ENCODE measurements around the gene XPO5. TPM values are rescaled to one million over a fixed set of nuclear protein-coding genes. Genes with fewer than 3 reads are reported as not detected.
"Not testable (repeated sequence)": the region's sequence is repeated elsewhere in the genome, so short reads cannot be mapped to it uniquely, and the experiment has no call there.

The XPO5 gene
- total RNA-seq, 2 donors from 2014 or later, result 16.8 to 20.5 TPM

DNA sequence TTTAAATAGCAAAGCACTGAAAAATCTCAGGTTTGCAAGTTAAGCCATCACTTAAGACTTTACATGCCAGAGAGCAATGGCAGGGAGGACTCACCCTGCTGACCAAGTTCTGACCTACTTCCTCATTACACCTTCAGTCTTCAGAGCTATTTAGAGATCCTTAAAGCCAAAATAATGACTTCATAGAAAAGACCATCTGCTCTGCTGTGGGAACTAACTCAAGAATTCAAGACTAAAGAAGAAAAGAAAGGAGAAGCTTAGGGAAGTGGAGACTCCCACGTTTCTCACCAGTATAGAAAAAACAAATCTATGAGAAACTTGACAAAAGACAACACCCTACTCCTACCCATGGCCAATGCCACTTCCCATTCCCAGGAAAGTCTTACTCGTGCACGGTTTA is 28.6 kb downstream of the XPO5 start:
- Histone ChIP-seq H3K4me1 (no peaks in the 10 kb centered on the region), H3K27me3 (no peaks in the 10 kb centered on the region), H3K27ac (no peak overlapping the region), H3K9me3 (no peaks in the 10 kb centered on the region), H3K4me3 (no peak overlapping the region), H3K36me3 (replicated peaks in 1 of 2; ENCODE audit: insufficient read depth in 1 of 2, low read depth in 2 of 2) (peaks cover 0 to 62% of the 10 kb centered on the region in 2 donors)
- DNase-seq, result no peak
- ATAC-seq, result no peak
- WGBS, 2 donors, result 84 to 85% methylated on average over 3 of the region's 3 CpGs
- intact Hi-C loops (cut with DNase I), result no loop called here
- no peak for TF ChIP-seq POLR2A (IDR thresholded peaks at IDR 0.05)
- TF ChIP-seq, protein P1, sequence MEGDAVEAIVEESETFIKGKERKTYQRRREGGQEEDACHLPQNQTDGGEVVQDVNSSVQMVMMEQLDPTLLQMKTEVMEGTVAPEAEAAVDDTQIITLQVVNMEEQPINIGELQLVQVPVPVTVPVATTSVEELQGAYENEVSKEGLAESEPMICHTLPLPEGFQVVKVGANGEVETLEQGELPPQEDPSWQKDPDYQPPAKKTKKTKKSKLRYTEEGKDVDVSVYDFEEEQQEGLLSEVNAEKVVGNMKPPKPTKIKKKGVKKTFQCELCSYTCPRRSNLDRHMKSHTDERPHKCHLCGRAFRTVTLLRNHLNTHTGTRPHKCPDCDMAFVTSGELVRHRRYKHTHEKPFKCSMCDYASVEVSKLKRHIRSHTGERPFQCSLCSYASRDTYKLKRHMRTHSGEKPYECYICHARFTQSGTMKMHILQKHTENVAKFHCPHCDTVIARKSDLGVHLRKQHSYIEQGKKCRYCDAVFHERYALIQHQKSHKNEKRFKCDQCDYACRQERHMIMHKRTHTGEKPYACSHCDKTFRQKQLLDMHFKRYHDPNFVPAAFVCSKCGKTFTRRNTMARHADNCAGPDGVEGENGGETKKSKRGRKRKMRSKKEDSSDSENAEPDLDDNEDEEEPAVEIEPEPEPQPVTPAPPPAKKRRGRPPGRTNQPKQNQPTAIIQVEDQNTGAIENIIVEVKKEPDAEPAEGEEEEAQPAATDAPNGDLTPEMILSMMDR (IDR thresholded peaks at IDR 0.05), result no peak

DNA sequence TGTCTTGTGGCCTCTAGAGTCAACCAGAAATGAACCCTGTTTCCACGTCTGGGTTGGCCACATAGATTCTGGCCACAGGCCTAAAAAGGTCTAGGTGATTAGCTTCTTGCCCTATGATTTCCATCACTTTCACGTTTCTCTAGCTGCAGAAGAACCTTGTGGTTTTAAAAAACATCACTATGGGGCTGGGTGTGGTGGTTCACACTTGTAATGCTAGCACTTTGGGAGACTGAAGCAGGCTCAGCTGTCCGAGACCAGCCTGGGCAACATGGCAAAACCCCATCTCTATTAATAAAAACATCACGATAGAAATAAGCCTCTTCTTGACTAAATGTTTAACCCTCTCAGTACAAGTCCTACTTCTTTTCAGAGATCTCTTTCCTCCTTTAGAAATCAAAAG is 31.4 kb downstream of the XPO5 start:
- no peak overlapping the region for H3K27ac ChIP-seq
- H3K4me1 ChIP-seq, result no peaks in the 10 kb centered on the region
- TF ChIP-seq POLR2A (IDR thresholded peaks at IDR 0.05), result no peak
- TF ChIP-seq, protein P1 (IDR thresholded peaks at IDR 0.05), result no peak
- intact Hi-C loops (cut with DNase I), result no loop called here
- H3K36me3 ChIP-seq (replicated peaks in 1 of 2; ENCODE audit: insufficient read depth in 1 of 2, low read depth in 2 of 2), result peaks cover 6 to 42% of the 10 kb centered on the region in 2 donors
- no peaks in the 10 kb centered on the region for H3K9me3 ChIP-seq
- DNase-seq (no peak), ATAC-seq (no peak)
- no peak overlapping the region for H3K4me3 ChIP-seq
- no peaks in the 10 kb centered on the region for H3K27me3 ChIP-seq
- 58 to 61% methylated on average over 4 of the region's 4 CpGs for WGBS, 2 donors

DNA sequence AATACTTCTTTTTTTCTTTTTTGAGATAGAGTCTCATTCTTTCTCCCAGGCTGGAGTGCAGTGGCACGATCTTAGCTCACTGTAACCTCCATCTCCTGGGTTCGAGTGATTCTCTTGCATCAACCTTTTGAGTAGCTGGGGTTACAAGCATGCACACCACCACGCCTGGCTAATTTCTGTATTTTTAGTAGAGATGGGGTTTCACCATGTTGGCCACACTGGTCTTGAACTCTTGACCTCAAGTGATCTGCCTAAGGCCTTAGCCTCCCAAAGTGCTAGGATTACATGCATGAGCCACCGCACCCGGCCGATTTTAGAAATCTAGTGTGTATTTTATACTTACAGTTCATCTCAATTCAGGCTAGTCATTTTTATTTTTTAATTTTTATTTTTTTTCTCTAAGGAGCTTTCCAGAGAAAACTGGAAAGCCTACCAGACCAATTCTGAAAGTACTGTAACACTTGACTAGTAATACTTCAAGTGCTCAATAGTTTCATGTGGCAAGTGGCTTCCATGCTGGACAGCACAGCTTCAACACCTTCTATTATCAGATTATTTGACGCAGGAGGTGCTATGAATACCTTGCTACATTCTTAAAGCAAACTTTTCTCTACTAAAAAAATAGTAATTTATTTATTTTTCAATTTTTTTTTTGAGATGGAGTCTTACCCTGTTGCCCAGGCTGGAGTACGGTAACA is 33.9 kb downstream of the XPO5 start:
- 91 to 95% methylated on average over 8 of the region's 8 CpGs for whole genome bisulfite sequencing, 2 donors
- Histone ChIP-seq H3K27me3 (no peaks in the 10 kb centered on the region), H3K4me3 (no peak overlapping the region), H3K9me3 (no peaks in the 10 kb centered on the region), H3K27ac (no peak overlapping the region), H3K36me3 (replicated peaks in 1 of 2; ENCODE audit: insufficient read depth in 1 of 2, low read depth in 2 of 2) (peaks cover 6 to 19% of the 10 kb centered on the region in 2 donors), H3K4me1 (no peaks in the 10 kb centered on the region)
- TF ChIP-seq, protein P1 (IDR thresholded peaks at IDR 0.05), result no peak
- no peak for TF ChIP-seq POLR2A (IDR thresholded peaks at IDR 0.05)
- DNase-seq, result no peak
- intact Hi-C loops (cut with DNase I), result no loop called here
- no peak for ATAC-seq

DNA sequence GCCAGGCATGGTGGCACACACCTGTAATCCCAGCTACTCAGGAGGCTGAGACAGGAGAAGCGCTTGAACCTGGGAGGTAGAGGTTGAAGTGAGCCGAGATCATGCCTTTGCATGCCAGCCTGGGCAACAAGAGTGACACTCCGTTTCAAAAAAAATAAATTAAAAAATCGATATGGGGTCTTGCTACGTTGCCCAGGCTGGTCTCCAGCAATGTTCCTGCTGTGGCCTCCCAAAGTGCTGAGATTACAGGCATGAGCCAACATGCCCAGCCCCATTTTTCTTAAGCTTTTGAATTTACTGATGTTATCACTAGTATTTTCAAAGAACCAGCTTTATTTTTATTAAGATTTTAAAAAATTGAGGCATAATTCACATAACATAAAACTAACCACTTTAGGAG is 35.3 kb downstream of the XPO5 start:
- H3K9me3 ChIP-seq, result no peaks in the 10 kb centered on the region
- intact Hi-C loops (cut with DNase I), result no loop called here
- H3K36me3 ChIP-seq (replicated peaks in 1 of 2; ENCODE audit: insufficient read depth in 1 of 2, low read depth in 2 of 2), result peaks cover 6 to 15% of the 10 kb centered on the region in 2 donors
- H3K27me3 ChIP-seq, result no peaks in the 10 kb centered on the region
- TF ChIP-seq, protein P1 (IDR thresholded peaks at IDR 0.05), result no peak
- TF ChIP-seq POLR2A (IDR thresholded peaks at IDR 0.05), result no peak
- DNase-seq (no peak), ATAC-seq (no peak)
- WGBS, 2 donors, result 94% methylated on average over 5 of the region's 5 CpGs
- no peak overlapping the region for H3K27ac ChIP-seq
- no peaks in the 10 kb centered on the region for H3K4me1 ChIP-seq
- no peak overlapping the region for H3K4me3 ChIP-seq

- DNase-seq; H3K9me3 ChIP-seq; ATAC-seq; H3K4me3 ChIP-seq; H3K27ac ChIP-seq; H3K27me3 ChIP-seq; H3K4me1 ChIP-seq; intact Hi-C loops (cut with DNase I): not testable (repeated sequence)
- 94 to 99% methylated on average over 20 of the region's 20 CpGs for WGBS, 2 donors
- H3K36me3 ChIP-seq (replicated peaks in 1 of 2; ENCODE audit: insufficient read depth in 1 of 2, low read depth in 2 of 2), result peaks cover 6 to 15% of the 10 kb centered on the region in 2 donors
Measured at GRCh38 chr6:43539409-43539808, 36.4 kb downstream of the XPO5 start.

- H3K36me3 ChIP-seq (replicated peaks in 1 of 2; ENCODE audit: insufficient read depth in 1 of 2, low read depth in 2 of 2), result peaks cover 6 to 13% of the 10 kb centered on the region in 2 donors
- intact Hi-C loops (cut with DNase I), result not testable (repeated sequence)
Measured at GRCh38 chr6:43538986-43539385, 36.9 kb downstream of the XPO5 start.

More at GRCh38 chr6:43538986-43539385, 36.9 kb downstream of the XPO5 start:
- WGBS, 2 donors, result 90% methylated on average over 14 of the region's 17 CpGs; no CpG with 5 or more reads in 1 of the 2 donors
- not testable (repeated sequence) for H3K4me1 ChIP-seq, H3K27me3 ChIP-seq, H3K4me3 ChIP-seq, H3K9me3 ChIP-seq, H3K27ac ChIP-seq, DNase-seq, ATAC-seq
